Measurements from ENCODE around the gene WHRN.

WHRN gene

GRCh38 chr9:114397848-114398605 is 107.2 kb downstream of the WHRN start:
- 0 to 1% methylated on average over 34 to 48 of the region's 66 CpGs for WGBS, 2 experiments (ENCODE audit: insufficient coverage in 2 of 2)
- Histone ChIP-seq H3K4me3 (ENCODE audit: extremely low read depth, insufficient read depth, low read length, poor library complexity, severe bottlenecking) (peak overlapping the region; percentile 57), H3K36me3 (ENCODE audit: control insufficient read depth, insufficient read depth, low read length) (no peaks in the 10 kb centered on the region), H3K27ac (ENCODE audit: low read depth, low read length, severe bottlenecking) (peak overlapping the region; percentile 77), H3K4me1 (ENCODE audit: control insufficient read depth, insufficient read depth, low read length, poor library complexity, severe bottlenecking) (peaks cover 7% of the 10 kb centered on the region), H3K9me3 (ENCODE audit: control insufficient read depth, low read length) (no peaks in the 10 kb centered on the region)

GRCh38 chr9:114397219-114397847 is 107.9 kb downstream of the WHRN start:
- no peaks in the 10 kb centered on the region for H3K9me3 ChIP-seq (ENCODE audit: control insufficient read depth, low read length)
- H3K36me3 ChIP-seq (ENCODE audit: control insufficient read depth, insufficient read depth, low read length): no peaks in the 10 kb centered on the region
- H3K27ac ChIP-seq (ENCODE audit: low read depth, low read length, severe bottlenecking): peak overlapping the region; percentile 77
- peaks cover 7% of the 10 kb centered on the region for H3K4me1 ChIP-seq (ENCODE audit: control insufficient read depth, insufficient read depth, low read length, poor library complexity, severe bottlenecking)
- H3K4me3 ChIP-seq (ENCODE audit: extremely low read depth, insufficient read depth, low read length, poor library complexity, severe bottlenecking): peak overlapping the region; percentile 57
- 14 to 33% methylated on average over 12 to 14 of the region's 14 CpGs for WGBS, 2 experiments (ENCODE audit: insufficient coverage in 2 of 2)

GRCh38 chr9:114396558-114397218 is 108.6 kb downstream of the WHRN start:
- H3K27ac ChIP-seq (ENCODE audit: low read depth, low read length, severe bottlenecking): peak overlapping the region; percentile 77
- 65 to 66% methylated on average over 12 of the region's 16 CpGs for WGBS, 2 experiments (ENCODE audit: insufficient coverage in 2 of 2)

GRCh38 chr9:114395768-114396167 is 109.5 kb downstream of the WHRN start:
- 89 to 100% methylated on average over 2 to 3 of the region's 5 CpGs for WGBS, 2 experiments (ENCODE audit: insufficient coverage in 2 of 2)
- Histone ChIP-seq H3K27ac (ENCODE audit: low read depth, low read length, severe bottlenecking) (no peak overlapping the region), H3K9me3 (ENCODE audit: control insufficient read depth, low read length) (no peaks in the 10 kb centered on the region), H3K4me1 (ENCODE audit: control insufficient read depth, insufficient read depth, low read length, poor library complexity, severe bottlenecking) (peaks cover 7% of the 10 kb centered on the region), H3K36me3 (ENCODE audit: control insufficient read depth, insufficient read depth, low read length) (no peaks in the 10 kb centered on the region), H3K4me3 (ENCODE audit: extremely low read depth, insufficient read depth, low read length, poor library complexity, severe bottlenecking) (no peak overlapping the region)

More at GRCh38 chr9:114396558-114397218, 108.6 kb downstream of the WHRN start:
- Histone ChIP-seq H3K9me3 (ENCODE audit: control insufficient read depth, low read length) (no peaks in the 10 kb centered on the region), H3K36me3 (ENCODE audit: control insufficient read depth, insufficient read depth, low read length) (no peaks in the 10 kb centered on the region), H3K4me1 (ENCODE audit: control insufficient read depth, insufficient read depth, low read length, poor library complexity, severe bottlenecking) (peaks cover 7% of the 10 kb centered on the region), H3K4me3 (ENCODE audit: extremely low read depth, insufficient read depth, low read length, poor library complexity, severe bottlenecking) (no peak overlapping the region)

- no peak overlapping the region for H3K4me3 ChIP-seq (ENCODE audit: extremely low read depth, insufficient read depth, low read length, poor library complexity, severe bottlenecking)
- H3K9me3 ChIP-seq (ENCODE audit: control insufficient read depth, low read length): no peaks in the 10 kb centered on the region
- WGBS, 2 experiments (ENCODE audit: insufficient coverage in 2 of 2): 76% methylated on average over 3 to 5 of the region's 5 CpGs
- H3K36me3 ChIP-seq (ENCODE audit: control insufficient read depth, insufficient read depth, low read length): no peaks in the 10 kb centered on the region
- H3K4me1 ChIP-seq (ENCODE audit: control insufficient read depth, insufficient read depth, low read length, poor library complexity, severe bottlenecking): peaks cover 4% of the 10 kb centered on the region
- peak overlapping the region; percentile 10 for H3K27ac ChIP-seq (ENCODE audit: low read depth, low read length, severe bottlenecking)
These were observed 110.0 kb downstream of the WHRN start for GRCh38 chr9:114395334-114395617.

GRCh38 chr9:114394523-114395333 is 110.5 kb downstream of the WHRN start:
- H3K4me1 ChIP-seq (ENCODE audit: control insufficient read depth, insufficient read depth, low read length, poor library complexity, severe bottlenecking): peaks cover under 1% of the 10 kb centered on the region
- no peaks in the 10 kb centered on the region for H3K9me3 ChIP-seq (ENCODE audit: control insufficient read depth, low read length)
- no peak overlapping the region for H3K4me3 ChIP-seq (ENCODE audit: extremely low read depth, insufficient read depth, low read length, poor library complexity, severe bottlenecking)
- WGBS, 2 experiments (ENCODE audit: insufficient coverage in 2 of 2): 86 to 96% methylated on average over 4 to 5 of the region's 7 CpGs
- peak overlapping the region; percentile 10 for H3K27ac ChIP-seq (ENCODE audit: low read depth, low read length, severe bottlenecking)
- no peaks in the 10 kb centered on the region for H3K36me3 ChIP-seq (ENCODE audit: control insufficient read depth, insufficient read depth, low read length)

GRCh38 chr9:114392749-114393112 is 112.5 kb downstream of the WHRN start:
- H3K4me1 ChIP-seq (ENCODE audit: control insufficient read depth, insufficient read depth, low read length, poor library complexity, severe bottlenecking): peaks cover 8% of the 10 kb centered on the region
- no peaks in the 10 kb centered on the region for H3K9me3 ChIP-seq (ENCODE audit: control insufficient read depth, low read length)
- WGBS, 2 experiments (ENCODE audit: insufficient coverage in 2 of 2): 100% methylated on average over 3 of the region's 3 CpGs; no CpG with 5 or more reads in 1 of the 2 experiments
- no peak overlapping the region for H3K4me3 ChIP-seq (ENCODE audit: extremely low read depth, insufficient read depth, low read length, poor library complexity, severe bottlenecking)
- no peaks in the 10 kb centered on the region for H3K36me3 ChIP-seq (ENCODE audit: control insufficient read depth, insufficient read depth, low read length)
- H3K27ac ChIP-seq (ENCODE audit: low read depth, low read length, severe bottlenecking): no peak overlapping the region

GRCh38 chr9:114390952-114391351 is 114.3 kb downstream of the WHRN start:
- H3K4me1 ChIP-seq (ENCODE audit: control insufficient read depth, insufficient read depth, low read length, poor library complexity, severe bottlenecking): peaks cover 20% of the 10 kb centered on the region
- no peak overlapping the region for H3K4me3 ChIP-seq (ENCODE audit: extremely low read depth, insufficient read depth, low read length, poor library complexity, severe bottlenecking)
- H3K9me3 ChIP-seq (ENCODE audit: control insufficient read depth, low read length): no peaks in the 10 kb centered on the region
- WGBS, 2 experiments (ENCODE audit: insufficient coverage in 2 of 2): 83 to 100% methylated on average over 1 to 2 of the region's 2 CpGs
- H3K36me3 ChIP-seq (ENCODE audit: control insufficient read depth, insufficient read depth, low read length): no peaks in the 10 kb centered on the region
- H3K27ac ChIP-seq (ENCODE audit: low read depth, low read length, severe bottlenecking): no peak overlapping the region

GRCh38 chr9:114389612-114390368 is 115.5 kb downstream of the WHRN start:
- 82 to 83% methylated on average over 5 to 6 of the region's 7 CpGs for WGBS, 2 experiments (ENCODE audit: insufficient coverage in 2 of 2)
- Histone ChIP-seq H3K4me3 (ENCODE audit: extremely low read depth, insufficient read depth, low read length, poor library complexity, severe bottlenecking) (no peak overlapping the region), H3K9me3 (ENCODE audit: control insufficient read depth, low read length) (no peaks in the 10 kb centered on the region), H3K36me3 (ENCODE audit: control insufficient read depth, insufficient read depth, low read length) (peaks cover under 1% of the 10 kb centered on the region), H3K27ac (ENCODE audit: low read depth, low read length, severe bottlenecking) (no peak overlapping the region), H3K4me1 (ENCODE audit: control insufficient read depth, insufficient read depth, low read length, poor library complexity, severe bottlenecking) (peaks cover 31% of the 10 kb centered on the region)

All from mesodermal cell (in vitro differentiated cells).